ENCODE results near the gene LRTM2.

Gene LRTM2

DNA sequence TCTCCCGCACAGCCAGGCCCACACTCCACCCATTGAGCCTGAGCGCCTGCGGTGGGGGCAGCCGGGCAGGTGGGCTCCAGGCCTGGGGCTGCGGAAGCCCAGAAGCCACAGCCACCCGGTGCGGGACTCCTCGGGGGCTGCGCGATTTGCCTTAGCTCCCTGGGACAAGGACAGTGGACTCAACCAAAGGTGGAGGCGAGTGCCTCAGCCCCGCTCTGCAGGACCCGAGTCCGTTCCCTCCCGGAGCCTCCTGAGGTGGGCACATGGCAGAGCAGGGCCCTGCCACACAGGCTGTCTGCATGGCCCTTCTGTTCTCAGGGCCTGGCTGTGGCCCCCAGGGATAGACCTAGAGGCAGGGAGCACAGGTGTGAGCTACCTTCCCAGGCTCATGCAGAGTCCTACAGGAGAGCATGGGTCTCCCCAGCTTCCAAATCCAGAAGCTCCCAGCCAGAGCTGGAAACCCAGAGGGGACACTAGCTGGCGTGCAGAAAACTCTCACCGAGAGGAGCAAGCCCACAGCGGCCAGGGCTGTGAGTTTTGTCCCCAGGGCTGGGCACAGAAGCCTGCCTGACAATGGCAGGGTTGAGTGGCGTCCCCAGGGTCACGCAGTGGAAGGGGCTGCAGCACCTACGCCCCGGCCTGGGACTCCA lies 22.2 kb upstream of the LRTM2 start:
- no peak for DNase-seq (ENCODE audit: low read depth in 2 of 2)

DNA sequence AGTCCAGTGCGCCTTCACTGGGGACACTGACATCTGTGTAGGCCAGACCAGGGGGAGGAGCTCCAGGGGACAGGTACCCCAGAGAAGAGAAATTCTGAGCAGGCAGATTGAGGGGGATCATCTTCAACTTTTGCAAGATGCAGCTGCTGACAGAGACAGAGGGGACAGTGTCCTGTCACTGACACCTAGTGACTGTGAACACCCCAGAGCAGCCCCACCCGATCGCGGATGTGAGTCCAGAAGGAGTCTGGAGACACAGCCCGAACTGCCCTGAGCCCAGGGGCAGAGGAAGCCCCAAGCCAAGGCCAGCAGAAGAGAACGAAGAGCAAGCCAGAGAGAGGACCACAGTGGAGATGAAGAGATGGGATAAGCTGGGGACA lies 21.7 kb upstream of the LRTM2 start:
- DNase-seq (ENCODE audit: low read depth in 2 of 2), result no peak

DNA sequence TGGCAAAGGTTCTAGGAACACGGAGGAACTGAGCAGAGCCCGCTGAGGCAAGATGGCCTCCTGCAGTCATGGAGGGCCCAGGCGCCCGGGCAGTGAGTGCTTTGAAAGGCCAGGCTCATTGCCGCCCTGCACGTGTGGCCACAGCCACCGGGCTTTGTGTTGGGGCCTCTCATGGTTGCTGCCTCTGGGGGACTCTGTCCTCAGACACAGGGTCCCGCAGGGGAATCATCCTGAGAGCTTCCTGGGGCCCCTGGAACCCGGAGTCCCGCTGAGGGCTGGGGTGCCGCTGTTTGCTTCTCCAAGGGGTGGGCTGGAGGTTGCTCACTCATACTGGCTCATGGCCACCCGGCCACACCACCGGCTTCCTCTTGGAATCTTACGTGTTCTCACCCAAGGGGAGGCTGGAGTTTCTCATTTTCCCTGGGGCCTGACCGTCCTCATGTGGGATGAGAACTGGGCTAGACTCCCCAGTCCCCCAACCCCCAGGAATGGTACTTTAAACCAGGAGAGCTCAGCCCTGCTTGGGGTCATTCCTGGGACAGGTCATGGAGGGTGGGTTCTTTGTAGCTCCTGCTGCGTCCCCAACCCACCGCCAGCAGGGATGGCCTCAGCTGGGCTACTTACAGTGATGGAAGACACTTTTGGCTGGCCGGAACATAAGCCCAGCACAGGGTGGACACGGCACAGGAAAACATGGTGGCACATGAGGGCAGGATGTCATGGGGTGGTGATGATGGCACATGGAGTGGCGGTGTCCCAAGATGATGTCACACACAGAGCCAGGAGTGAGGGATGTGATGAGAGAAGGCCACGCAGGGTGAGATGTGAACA lies 21.1 kb upstream of the LRTM2 start:
- DNase-seq (ENCODE audit: low read depth in 2 of 2), result no peak

DNA sequence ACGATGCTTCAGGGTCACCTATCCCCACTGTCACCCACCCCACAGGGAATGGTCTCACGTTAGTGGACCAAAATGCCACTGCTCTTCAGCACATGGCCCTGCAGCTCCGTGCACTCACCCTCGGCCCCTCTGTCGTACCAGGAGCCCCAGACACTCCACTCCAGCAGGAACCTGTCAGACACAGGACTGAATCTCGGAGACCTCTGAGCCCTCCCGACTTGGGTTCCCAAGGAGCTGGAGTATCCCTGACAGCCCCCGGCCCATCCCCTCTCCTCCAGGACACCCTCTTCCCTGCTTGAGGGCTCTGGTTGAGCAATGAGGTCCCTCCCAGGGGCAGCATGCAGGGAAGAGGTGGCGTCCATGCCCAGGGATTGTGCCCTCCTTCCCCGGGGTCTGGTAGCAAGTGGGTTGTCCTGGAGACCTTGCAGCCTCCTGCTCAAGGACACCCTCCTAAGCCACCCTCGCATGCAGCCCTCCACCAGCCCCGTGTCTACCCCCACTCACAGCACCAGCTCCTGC lies 20.4 kb upstream of the LRTM2 start:
- no peak for DNase-seq (ENCODE audit: low read depth in 2 of 2)

DNA sequence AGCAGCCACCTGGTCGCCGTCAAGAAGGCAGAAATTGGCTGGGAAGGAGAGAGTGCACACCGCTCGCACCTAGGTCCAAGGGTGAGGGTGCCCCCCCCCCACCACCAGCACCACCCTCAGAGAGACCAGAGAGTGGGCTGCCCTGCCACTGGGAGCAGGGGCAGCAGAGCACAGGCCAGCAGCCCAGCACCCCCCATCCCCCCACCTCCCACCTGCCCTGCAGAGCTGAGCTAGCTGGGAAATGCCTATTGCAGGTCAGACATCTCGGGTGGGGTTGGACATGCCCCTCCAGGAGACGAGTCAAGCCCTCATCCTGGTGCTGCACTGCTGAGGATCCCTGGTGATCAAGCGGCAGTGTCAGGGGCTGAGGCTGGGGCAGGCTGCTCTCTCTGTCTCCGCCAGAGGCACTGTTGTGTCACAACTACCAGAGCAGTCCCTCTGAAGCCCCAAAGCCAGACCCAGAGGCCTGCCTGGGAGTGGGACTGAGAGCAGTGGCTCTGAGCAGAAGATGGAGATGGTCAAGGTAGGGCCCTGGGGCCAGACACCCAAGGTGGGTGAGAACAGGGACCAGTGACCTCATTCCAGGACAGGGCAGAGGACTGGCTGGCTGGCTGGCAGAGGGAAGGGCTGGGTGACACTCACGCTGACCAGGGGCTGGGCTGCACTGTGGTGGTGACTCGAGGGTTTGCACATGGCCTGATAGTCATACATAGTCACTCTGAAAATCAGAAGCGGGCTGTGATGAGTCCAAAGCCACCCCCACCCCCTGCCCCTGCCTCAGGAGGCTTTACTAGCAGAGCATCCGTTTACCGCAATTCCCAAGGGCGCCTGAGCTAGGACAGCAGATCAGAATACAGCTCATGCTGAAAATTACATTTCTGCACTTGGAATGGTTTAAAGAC lies 19.7 kb upstream of the LRTM2 start:
- DNase-seq (ENCODE audit: low read depth in 2 of 2), result no peak

DNA sequence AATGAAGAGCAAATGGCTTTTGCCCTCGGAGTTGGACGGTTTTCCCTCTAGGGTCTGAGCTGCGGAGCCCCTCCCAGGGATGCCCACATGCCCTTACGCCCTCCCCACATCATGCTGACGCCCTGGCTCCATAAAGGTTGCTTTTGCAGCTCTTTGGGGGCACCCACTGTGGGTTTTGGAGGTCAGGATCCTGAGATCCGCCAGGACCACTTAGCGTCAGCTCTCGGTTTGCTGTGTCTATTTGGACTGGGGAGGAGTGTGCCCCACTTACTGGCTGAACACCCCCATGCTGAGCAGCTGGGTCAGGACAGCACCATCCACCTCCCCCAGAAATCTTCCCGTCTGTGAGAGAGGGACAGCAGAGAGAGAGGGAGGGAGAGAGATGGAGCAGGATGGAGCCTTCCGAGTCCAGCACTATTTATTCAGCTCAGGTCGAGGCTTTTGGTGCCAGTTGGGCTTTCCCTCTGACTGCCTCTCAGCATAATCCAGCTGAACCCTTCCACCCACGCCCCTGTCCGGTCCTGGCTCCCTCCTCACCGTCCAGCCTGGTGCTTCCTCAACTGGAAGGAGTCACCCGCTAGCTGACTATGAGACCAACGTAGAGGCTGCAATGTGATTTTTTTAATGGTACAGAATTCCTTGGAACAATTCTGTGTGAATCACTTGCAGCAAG lies 18.9 kb upstream of the LRTM2 start:
- no peak for DNase-seq (ENCODE audit: low read depth in 2 of 2)

DNA sequence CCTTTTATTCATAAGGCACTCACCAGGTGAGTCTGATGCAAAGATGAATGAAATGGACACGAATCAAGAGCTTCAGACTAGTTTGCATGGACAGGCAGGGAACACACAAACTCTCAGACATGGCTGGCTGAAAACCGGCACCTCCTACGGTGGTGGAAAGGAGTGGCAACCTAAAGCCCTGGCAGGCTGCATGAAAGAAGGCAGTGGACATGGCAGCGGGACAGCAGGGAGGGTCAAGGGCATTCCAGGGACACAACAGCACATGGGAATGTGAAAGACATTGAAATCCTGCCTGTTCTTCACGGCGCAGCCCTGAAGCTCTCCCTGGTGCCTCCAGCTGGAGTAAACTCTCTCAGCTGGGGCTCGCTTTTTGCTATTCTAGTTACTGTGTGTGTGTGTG lies 16.6 kb upstream of the LRTM2 start:
- DNase-seq (ENCODE audit: low read depth in 2 of 2), result no peak

DNA sequence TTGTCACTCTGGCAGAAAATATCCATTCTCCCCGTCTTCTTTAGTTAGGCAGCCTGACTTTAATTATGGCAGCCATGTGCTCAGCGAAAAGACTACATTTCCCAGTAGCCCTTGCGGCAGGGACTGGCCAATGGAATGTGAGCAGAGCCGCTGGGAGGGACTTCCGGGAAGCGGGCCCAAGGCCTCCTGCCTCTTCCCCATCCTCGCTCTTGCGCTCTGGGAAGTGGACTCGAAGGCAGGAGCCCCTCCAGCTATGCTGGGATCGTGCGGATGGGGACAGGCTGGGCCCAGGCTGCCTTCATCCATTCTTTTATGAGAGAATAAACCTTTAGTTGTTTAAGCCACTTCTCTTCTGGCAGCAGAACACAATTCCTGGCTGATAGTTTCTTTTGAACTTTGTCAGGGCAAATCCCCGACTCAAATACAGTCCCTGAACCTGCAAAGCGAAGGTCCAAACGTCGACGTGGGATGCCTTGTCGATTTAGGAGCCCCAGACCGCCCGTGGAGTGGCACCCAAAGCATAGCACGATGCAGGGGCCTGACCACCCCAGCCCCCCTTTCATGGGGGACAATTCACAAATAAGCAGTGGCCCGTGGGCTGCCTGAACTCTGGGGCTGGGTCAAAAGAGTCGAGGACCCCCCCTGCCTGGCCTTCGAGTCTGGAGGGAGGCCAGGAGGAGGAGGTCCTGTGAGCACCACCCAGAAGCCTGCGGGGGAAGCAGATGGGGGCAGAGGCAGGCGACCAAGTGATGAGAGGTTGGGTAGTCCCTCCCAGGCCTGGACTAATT lies 15.6 kb upstream of the LRTM2 start:
- DNase-seq (ENCODE audit: low read depth in 2 of 2), result peak; percentile 75 to 78

DNA sequence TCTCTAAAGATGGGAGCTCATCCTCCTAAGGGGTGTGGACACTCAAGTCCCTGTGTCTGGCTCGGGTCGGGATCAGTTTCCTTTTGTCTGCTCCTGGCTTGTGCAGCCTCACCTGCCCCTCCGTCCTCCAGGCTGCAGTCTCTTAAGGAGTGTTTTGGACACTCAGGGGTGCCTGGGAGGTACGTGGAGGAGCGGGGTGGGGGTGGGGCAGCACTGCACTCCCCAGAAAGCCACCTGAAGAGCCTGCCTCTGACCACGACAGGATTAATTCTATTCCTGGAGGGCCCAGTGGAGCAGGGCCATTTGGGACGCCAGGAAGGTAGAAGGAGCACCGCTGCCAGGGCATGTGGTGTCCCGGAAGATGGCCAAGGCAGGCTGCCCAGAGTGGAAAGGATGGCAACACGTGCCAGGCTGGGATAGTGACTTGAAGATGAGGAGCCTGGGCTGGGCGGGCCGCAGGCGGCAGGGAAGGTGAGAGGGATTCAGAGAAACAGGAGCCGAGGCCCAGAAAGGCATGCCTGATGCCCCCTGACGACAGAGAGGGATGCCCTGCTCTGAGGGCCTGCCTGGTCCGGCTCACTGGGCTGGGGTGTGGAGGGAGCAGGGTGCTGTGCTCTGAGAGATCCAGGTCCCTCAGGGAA lies 14.8 kb upstream of the LRTM2 start:
- DNase-seq (ENCODE audit: low read depth in 2 of 2), result no peak

DNA sequence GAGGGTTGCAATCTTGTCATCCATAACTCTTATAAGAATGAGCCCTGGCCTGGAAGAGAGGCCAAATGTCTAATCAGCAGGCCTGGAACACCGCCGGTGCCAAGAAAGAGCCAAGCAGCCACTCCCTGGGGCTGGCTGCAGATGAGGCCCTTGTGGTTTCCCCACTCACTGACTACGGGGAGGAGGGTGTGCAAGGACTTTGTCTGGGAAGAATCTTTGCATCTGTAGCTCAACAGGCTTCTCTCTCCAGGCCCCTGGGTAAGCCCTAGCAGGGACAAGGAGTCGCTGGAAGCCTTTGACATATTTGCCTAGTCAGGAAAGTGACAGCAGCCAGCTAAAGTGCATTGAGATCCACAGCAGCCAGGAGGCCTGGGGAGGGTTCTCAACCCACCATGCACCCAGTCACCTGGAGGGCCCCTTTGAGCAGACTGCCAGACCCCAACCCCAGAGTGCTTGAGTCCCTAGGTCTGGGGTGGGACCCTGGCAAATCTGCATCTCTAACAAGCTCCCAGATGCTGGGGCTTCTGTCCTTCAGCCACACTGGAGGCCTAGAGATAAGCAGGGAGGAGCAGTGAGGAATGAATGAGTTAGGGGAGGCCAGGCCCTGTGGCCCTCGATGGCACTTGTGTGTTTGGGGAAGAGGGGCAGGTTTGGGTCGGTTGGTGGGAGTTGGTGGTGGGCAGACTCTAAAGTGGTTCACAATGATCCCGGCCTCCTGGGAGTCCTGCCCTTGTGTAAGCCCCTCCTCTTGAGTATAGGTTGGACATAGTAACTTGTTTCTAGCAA lies 13.9 kb upstream of the LRTM2 start:
- no peak for DNase-seq (ENCODE audit: low read depth in 2 of 2)

DNA sequence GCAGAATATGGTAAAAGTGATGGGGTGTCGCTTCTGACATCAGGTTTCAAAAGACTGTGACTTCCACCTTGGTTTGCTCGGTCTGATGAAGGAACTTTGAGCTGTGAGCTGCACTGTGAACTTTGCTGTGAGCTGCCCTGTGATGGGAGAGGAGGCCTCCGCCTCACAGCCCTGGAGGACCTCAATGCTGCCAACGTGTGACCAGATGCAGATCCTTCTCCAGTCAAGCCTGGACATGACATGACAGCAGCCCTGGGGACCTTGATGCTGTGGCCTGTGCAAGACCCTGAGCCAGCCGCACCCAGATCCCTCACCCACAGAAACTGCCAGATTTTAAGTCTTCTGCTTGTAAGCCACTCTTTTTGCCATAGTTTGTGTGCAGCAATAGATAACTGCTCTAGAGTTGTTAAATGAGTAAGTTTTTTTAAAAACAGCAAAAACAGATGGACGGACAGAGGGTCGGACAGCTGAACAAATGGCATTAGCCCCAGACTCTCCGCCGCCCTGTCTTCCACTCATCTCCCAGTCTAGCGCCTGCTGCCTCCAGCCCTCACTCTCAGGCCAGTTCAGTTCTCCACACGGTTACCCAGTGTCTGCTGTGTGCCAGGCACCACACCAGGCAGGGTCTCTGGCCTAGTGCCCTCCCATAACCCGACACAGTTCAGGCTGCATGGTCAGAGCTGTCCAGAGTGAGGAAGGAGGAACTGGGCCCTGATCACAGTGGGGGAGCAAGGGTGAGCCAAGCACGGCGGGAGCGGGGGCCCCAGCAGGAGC lies 13.1 kb upstream of the LRTM2 start:
- DNase-seq (ENCODE audit: low read depth in 2 of 2), result no peak

DNA sequence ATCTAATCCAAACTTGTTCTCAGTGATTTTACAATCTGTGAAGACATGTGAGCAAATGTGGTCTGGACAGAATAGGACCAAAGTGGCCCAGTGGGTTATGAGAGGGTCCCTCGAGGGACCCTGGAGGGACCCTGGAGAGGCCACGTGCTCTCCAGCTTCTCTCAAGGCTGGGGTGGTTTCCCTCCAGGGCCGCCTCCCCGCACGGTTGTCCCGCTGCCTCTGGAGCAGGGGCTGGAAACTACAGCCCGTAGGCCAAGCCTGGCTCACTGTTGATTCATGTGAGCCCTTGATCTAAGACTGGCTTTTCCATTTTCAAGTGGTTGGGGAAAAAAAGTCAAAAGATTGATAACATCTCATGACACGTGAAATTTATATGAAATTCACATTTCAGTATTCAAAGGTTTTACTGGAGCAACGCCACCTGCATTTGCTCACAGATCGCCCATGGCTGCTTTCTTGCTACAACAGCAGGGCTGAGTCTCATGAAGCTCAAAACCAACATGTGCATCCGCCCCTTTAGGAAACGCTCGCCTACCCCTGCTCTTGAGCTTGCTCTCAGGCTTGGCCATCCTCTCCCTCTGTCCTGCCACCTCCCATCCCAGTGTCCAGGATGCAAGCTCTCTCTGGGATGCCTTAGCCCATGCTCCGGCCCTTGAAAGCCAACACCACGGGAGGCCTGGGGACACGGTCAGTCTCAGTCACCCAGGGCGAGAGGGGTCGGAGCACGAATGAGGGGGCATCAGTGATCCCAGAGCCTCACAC lies 12.1 kb upstream of the LRTM2 start:
- no peak for DNase-seq (ENCODE audit: low read depth in 2 of 2)

DNA sequence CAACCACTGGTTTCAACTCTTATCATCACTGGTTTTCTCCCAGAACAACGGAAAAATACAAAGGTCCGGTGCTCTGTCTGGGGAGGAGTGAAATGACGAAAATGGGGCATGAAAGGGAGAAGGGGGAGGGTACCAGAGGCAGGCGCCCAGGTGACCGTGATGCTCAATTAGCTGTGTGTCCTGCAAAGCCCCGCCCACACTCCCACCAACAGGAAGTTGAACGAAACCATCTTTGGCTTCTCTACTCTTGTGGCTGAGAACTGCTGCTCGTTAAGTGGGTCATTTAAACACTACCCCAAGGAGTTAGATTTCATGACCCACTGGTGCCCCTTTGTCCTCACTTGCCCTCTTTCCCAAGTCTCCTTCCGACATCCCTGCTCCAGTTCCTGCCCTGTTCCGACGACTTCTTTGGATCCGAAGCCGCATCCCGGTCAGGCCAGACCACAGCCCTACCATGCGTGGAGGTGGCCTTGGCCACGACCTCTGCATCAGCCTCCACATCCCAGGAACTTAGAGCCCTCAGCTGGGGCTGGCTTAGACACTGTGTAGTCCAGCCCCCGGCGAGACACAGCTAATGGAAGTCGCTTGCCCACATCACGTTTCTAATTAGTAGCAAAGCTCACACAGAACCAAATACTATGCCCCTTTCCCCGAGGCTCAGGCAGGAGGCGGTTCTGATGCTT lies 11.4 kb upstream of the LRTM2 start:
- no peak for DNase-seq (ENCODE audit: low read depth in 2 of 2)

DNA sequence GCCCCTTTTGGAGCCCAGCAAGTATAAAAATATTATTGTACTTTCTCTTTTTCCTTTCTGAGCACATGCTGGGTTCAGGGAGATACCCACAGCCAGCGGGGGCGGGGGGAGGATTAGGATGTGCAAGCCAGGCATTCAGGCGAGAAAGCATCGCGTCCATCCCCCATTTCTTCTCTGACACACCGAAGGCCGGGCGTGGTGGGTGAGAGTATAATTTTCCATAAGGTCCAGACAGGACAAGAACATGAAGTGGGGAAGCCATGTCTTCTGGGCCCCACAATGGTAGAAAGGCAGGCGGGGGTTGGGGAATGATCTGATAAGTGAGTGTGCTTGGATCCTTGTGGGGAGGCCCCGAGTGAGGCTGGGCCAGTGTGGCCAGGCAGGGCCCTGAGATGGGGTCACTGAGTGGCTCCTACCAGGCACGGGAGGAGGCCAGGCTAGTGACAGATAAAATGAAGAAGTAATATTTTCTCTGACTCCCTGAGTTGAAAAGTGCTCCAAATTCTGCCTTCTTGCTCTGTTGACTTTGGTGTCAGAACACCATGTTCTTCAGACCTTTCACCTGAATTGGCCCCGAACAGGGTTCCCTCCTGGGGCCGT lies 10.7 kb upstream of the LRTM2 start:
- DNase-seq (ENCODE audit: low read depth in 2 of 2), result no peak

DNA sequence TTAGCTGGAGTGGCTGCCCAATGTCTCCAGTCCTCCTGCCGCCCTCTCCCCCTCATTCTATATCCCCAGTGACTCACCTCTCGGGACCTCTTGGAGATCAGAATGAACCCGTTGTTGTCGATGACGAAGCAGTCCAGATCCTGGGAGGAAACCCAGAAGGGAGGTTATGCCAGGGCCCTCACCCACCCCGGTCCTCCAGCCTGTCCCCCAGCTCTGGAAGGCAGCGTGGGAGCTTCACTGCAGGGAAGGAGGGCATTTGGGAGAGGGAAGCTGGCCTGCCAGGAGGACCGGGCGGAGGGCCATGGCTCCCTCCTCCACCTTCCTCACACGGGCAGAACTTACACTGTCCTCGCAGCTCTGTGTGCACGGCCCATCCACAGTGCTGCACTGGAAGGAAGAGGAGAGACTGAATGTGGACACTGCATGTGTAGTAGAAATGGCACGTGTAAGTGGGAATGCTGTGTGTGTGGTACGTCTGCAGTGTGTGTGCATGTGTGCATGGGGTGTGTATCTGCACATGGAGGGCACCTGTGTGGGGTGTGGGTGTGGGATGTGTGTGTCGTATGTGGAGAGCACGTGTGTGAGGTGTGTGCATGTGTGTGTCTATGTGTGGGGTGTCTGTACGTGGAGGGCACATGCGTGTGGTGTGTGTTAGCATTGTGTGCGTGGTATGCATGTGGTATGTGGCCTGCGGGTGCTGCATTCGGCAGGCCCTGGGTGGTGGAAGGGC lies 10.0 kb upstream of the LRTM2 start:
- no peak for DNase-seq (ENCODE audit: low read depth in 2 of 2)

DNA sequence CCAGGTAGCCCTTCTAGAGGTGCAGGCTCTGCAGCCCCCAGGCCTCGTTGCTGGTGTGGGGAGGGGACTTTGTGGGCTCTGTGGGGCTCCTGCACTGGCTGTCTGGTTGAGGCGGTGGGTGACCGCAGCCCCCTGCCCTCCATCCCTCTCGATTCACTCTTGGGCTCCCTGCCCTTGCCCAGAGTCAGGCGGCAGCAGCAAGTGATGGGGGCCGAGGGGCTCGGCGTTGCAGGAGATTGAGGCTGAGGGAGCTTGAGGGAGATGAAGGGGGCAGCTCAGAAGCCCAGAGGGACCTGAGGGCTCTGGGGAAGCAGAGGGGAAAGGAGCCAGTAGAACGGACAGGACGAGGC lies 9.5 kb upstream of the LRTM2 start:
- DNase-seq (ENCODE audit: low read depth in 2 of 2), result no peak
